ENCODE measurements around the gene HRAS.

- TF ChIP-seq POLR2AphosphoS5 (IDR thresholded peaks at IDR 0.05; ENCODE audit: low read depth, low read length) (no peak), CTCF (IDR thresholded peaks at IDR 0.05) (no peak), SIN3A (IDR thresholded peaks at IDR 0.05; ENCODE audit: borderline replicate concordance, insufficient read depth, low read depth, low read length) (no peak), REST (IDR thresholded peaks at IDR 0.05; ENCODE audit: insufficient read depth in 1 of 2, low read depth in 2 of 2, low read length in 1 of 2) (no peak), TCF7L2 (IDR thresholded peaks at IDR 0.05; ENCODE audit: low read depth, low read length) (no peak)
Observed at GRCh38 chr11:569158-569885, 33.9 kb upstream of the HRAS start.

Data from Panc1 (cell line).